ENCODE measurements around the gene HSD17B4.
A peak's percentile ranks its signal among the peaks of the same experiment; 100 is the strongest.
"Not testable (repeated sequence)": the region's sequence is repeated elsewhere in the genome, so short reads cannot be mapped to it uniquely, and the experiment has no call there.

HSD17B4 gene

GRCh38 chr5:119473241-119473640, 20.9 kb downstream of the HSD17B4 start:
- TF ChIP-seq CTCF (IDR thresholded peaks at IDR 0.05; ENCODE audit: low read depth, low read length): no peak
- Histone ChIP-seq H3K27ac (no peak overlapping the region), H3K36me3 (peaks cover 19% of the 10 kb centered on the region)

GRCh38 chr5:119476341-119476740, 24.0 kb downstream of the HSD17B4 start:
- TF ChIP-seq CTCF (IDR thresholded peaks at IDR 0.05; ENCODE audit: low read depth, low read length): no peak
- no peak overlapping the region for H3K27ac ChIP-seq
- no peaks in the 10 kb centered on the region for H3K27me3 ChIP-seq (ENCODE audit: insufficient read depth, low read depth, severe bottlenecking)
- H3K4me3 ChIP-seq (ENCODE audit: low read depth, low read length): no peak overlapping the region
- peaks cover 23% of the 10 kb centered on the region for H3K36me3 ChIP-seq
- no peaks in the 10 kb centered on the region for H3K9me3 ChIP-seq (ENCODE audit: severe bottlenecking)
- DNase-seq: no peak

More at GRCh38 chr5:119473241-119473640, 20.9 kb downstream of the HSD17B4 start:
- no peak overlapping the region for H3K4me3 ChIP-seq (ENCODE audit: low read depth, low read length)
- DNase-seq: no peak
- peaks cover 3% of the 10 kb centered on the region for H3K9me3 ChIP-seq (ENCODE audit: severe bottlenecking)
- no peaks in the 10 kb centered on the region for H3K27me3 ChIP-seq (ENCODE audit: insufficient read depth, low read depth, severe bottlenecking)

- DNase-seq: no peak
- H3K9me3 ChIP-seq (ENCODE audit: severe bottlenecking): no peaks in the 10 kb centered on the region
- no peak for TF ChIP-seq CTCF (IDR thresholded peaks at IDR 0.05; ENCODE audit: low read depth, low read length)
- peaks cover 18% of the 10 kb centered on the region for H3K36me3 ChIP-seq
- H3K4me3 ChIP-seq (ENCODE audit: low read depth, low read length): no peak overlapping the region
- no peaks in the 10 kb centered on the region for H3K27me3 ChIP-seq (ENCODE audit: insufficient read depth, low read depth, severe bottlenecking)
- H3K27ac ChIP-seq: no peak overlapping the region
These were observed 26.5 kb downstream of the HSD17B4 start for GRCh38 chr5:119478781-119479180.

- H3K9me3 ChIP-seq (ENCODE audit: severe bottlenecking); H3K4me3 ChIP-seq (ENCODE audit: low read depth, low read length); H3K27ac ChIP-seq; H3K27me3 ChIP-seq (ENCODE audit: insufficient read depth, low read depth, severe bottlenecking): not testable (repeated sequence)
- peaks cover 22% of the 10 kb centered on the region for H3K36me3 ChIP-seq
- DNase-seq: peak; percentile 10
These were observed 28.3 kb downstream of the HSD17B4 start for GRCh38 chr5:119480629-119481028.

GRCh38 chr5:119483155-119483554, 30.9 kb downstream of the HSD17B4 start:
- peaks cover 12% of the 10 kb centered on the region for H3K36me3 ChIP-seq
- H3K27me3 ChIP-seq (ENCODE audit: insufficient read depth, low read depth, severe bottlenecking): no peaks in the 10 kb centered on the region
- no peaks in the 10 kb centered on the region for H3K9me3 ChIP-seq (ENCODE audit: severe bottlenecking)
- TF ChIP-seq CTCF (IDR thresholded peaks at IDR 0.05; ENCODE audit: low read depth, low read length): no peak
- no peak for DNase-seq
- no peak overlapping the region for H3K4me3 ChIP-seq (ENCODE audit: low read depth, low read length)
- H3K27ac ChIP-seq: no peak overlapping the region

- no peaks in the 10 kb centered on the region for H3K9me3 ChIP-seq (ENCODE audit: severe bottlenecking)
- H3K4me3 ChIP-seq (ENCODE audit: low read depth, low read length): no peak overlapping the region
- H3K27me3 ChIP-seq (ENCODE audit: insufficient read depth, low read depth, severe bottlenecking): no peaks in the 10 kb centered on the region
- no peak for DNase-seq
- peaks cover 5% of the 10 kb centered on the region for H3K36me3 ChIP-seq
- TF ChIP-seq CTCF (IDR thresholded peaks at IDR 0.05; ENCODE audit: low read depth, low read length): no peak
- no peak overlapping the region for H3K27ac ChIP-seq
These were observed 32.6 kb downstream of the HSD17B4 start for GRCh38 chr5:119484884-119485283.

All from WERI-Rb-1 (cell line).